Endothelial cell of umbilical vein (primary cell): ENCODE results near the gene SLF2. TPM values are rescaled to one million over a fixed set of nuclear protein-coding genes. Genes with fewer than 3 reads are reported as not detected.

Experiments
- BruUV-seq: library from RNA; stranded (reverse); fragments of 400-500 nt; replicated peaks from 2 replicates; lab custom pipeline; 2021; lab: Mats Ljungman, UMichigan
- CTCF ChIA-PET: fragments of 300-600, 350-600 bp; sonication (Branson Sonifier 250); formaldehyde crosslinking; loops from one replicate; lab custom pipeline; 2021; ENCODE audit warnings: antibody characterized with exemption, inconsistent platforms; lab: Charles Lee
- POLR2A ChIA-PET: fragments of 300-600, 350-600 bp; sonication (Branson Sonifier 250); formaldehyde crosslinking; loops from one replicate; lab custom pipeline; 2021; ENCODE audit warnings: antibody characterized with exemption, inconsistent platforms; lab: Charles Lee
- DNase-seq: peaks from one replicate; pipeline ENCODE4 v3.0.0-alpha.2; 2011; ENCODE audit warnings: low read depth, low spot score
- FAIRE-seq: peaks from 2 replicates; lab custom pipeline; 2011; peaks lifted over from hg19 to GRCh38; lab: Jason Lieb, UNC
- H2AFZ ChIP-seq: 2 replicates; pipeline ENCODE4 v1.6.0; 2012; ENCODE audit warnings: low read depth, low read length, control low read depth, inconsistent platforms
- H3K27ac ChIP-seq: 2 replicates; pipeline ENCODE4 v1.5.1; 2011; ENCODE audit warnings: low read depth, mild to moderate bottlenecking, control low read depth, low read length, moderate library complexity; ENCODE audit not compliant: insufficient read depth
- H3K27me3 ChIP-seq, 2 experiments: 2 replicates each; pipeline versions ENCODE4 v1.6.0 to v1.6.1; 2011; ENCODE audit warnings: low read length in 2 of 2, mixed read lengths in 1 of 2; ENCODE audit not compliant: control insufficient read depth in 2 of 2, insufficient read depth in 2 of 2
- H3K36me3 ChIP-seq, 2 experiments: 2 replicates in 1 of 2; 3 replicates in 1 of 2; pipeline ENCODE4 v1.5.1; 2011; ENCODE audit warnings: low read length in 2 of 2, mild to moderate bottlenecking in 1 of 2, moderate library complexity in 1 of 2; ENCODE audit not compliant: control insufficient read depth in 2 of 2, insufficient read depth in 2 of 2; ENCODE audit errors: extremely low read depth in 1 of 2
- H3K4me1 ChIP-seq: 3 replicates; pipeline ENCODE4 v1.5.1; 2011; ENCODE audit warnings: mild to moderate bottlenecking, low read length; ENCODE audit not compliant: control insufficient read depth, insufficient read depth; ENCODE audit errors: extremely low read depth
- H3K4me2 ChIP-seq: 2 replicates; pipeline ENCODE4 v1.6.1; 2011; ENCODE audit warnings: low read length, control low read depth, mixed read lengths; ENCODE audit not compliant: insufficient read depth
- H3K4me3 ChIP-seq, 3 experiments: fragments of 200-600 bp in 1 of 3; sonication (generic), shearing (Covaris generic) in 1 of 3; replicated peaks in 1 of 3; 2 replicates each; pipeline ENCODE4 v1.5.1; 2011 to 2016; ENCODE audit warnings: control low read depth in 3 of 3, low read length in 3 of 3, mild to moderate bottlenecking in 2 of 3, inconsistent platforms in 1 of 3, low read depth in 1 of 3, moderate library complexity in 1 of 3; ENCODE audit not compliant: insufficient read depth in 1 of 3
- H3K79me2 ChIP-seq: 2 replicates; pipeline ENCODE4 v1.6.0; 2012; ENCODE audit warnings: low read length, inconsistent platforms; ENCODE audit not compliant: control insufficient read depth, insufficient read depth
- H3K9ac ChIP-seq: replicated peaks from 2 replicates; pipeline ENCODE3; 2011; ENCODE audit warnings: low read length, control low read depth; ENCODE audit not compliant: insufficient read depth; ENCODE audit errors: extremely low read depth
- H3K9me1 ChIP-seq: replicated peaks from 3 replicates; pipeline ENCODE4 v1.6.0; 2011; ENCODE audit warnings: mild to moderate bottlenecking, low read length; ENCODE audit not compliant: control insufficient read depth, insufficient read depth; ENCODE audit errors: extremely low read depth
- H3K9me3 ChIP-seq: replicated peaks from 2 replicates; pipeline ENCODE4 v1.5.1; 2012; ENCODE audit warnings: low read length, inconsistent platforms; ENCODE audit not compliant: control insufficient read depth, insufficient read depth
- H4K20me1 ChIP-seq: replicated peaks from 2 replicates; pipeline ENCODE3; 2011; ENCODE audit warnings: mild to moderate bottlenecking, low read length; ENCODE audit not compliant: control insufficient read depth, insufficient read depth; ENCODE audit errors: extremely low read depth
- EZH2 ChIP-seq: IDR thresholded peaks from 2 replicates; pipeline ENCODE4 v1.6.1; 2012; ENCODE audit warnings: borderline replicate concordance, low read depth, mild to moderate bottlenecking, moderate library complexity, low read length, inconsistent platforms; ENCODE audit not compliant: severe bottlenecking
- FOS ChIP-seq: IDR thresholded peaks from 2 replicates; pipeline ENCODE4 v1.6.1; 2011; ENCODE audit warnings: mild to moderate bottlenecking, low read length, moderate library complexity, borderline replicate concordance; ENCODE audit not compliant: insufficient read depth
- GATA2 ChIP-seq: IDR thresholded peaks from 2 replicates; pipeline ENCODE4 v1.7.0; 2011; ENCODE audit warnings: low read depth, mild to moderate bottlenecking, moderate library complexity, mixed read lengths, low read length; ENCODE audit not compliant: insufficient read length, insufficient read depth
- JUN ChIP-seq: IDR thresholded peaks from 2 replicates; pipeline ENCODE4 v1.6.1; 2011; ENCODE audit warnings: borderline replicate concordance, low read depth; ENCODE audit not compliant: insufficient read length, insufficient read depth
- MYC ChIP-seq: IDR thresholded peaks from one replicate; pipeline ENCODE4 v1.6.1; 2011; ENCODE audit warnings: mild to moderate bottlenecking, low read depth, low read length
- POLR2A ChIP-seq: IDR thresholded peaks from 2 replicates; pipeline ENCODE4 v1.6.1; 2012; ENCODE audit warnings: low read depth, mild to moderate bottlenecking, control low read depth, low read length
- POLR2AphosphoS5 ChIP-seq: IDR thresholded peaks from 2 replicates; pipeline ENCODE4 v1.6.1; 2012; ENCODE audit warnings: low read depth, mild to moderate bottlenecking, control low read depth, low read length, moderate library complexity; ENCODE audit not compliant: insufficient read depth
- dilution Hi-C: fragments of 300-500 bp; cut with MboI; formaldehyde crosslinking; loops from one replicate; pipeline ENCODE4 v1.15.0; 2019; ENCODE audit warnings: low sequenced_read_pairs; ENCODE audit not compliant: extremely low pct_ligation_motif_present
- intact Hi-C: fragments of 100-400 bp; cut with micrococcal nuclease; formaldehyde crosslinking; loops from one replicate; pipeline ENCODE4 v1.10.0; 2022
- polyA plus RNA-seq, 4 experiments: library from polyadenylated mRNA; depleted of rRNA in 3 of 4; stranded (reverse) in 3 of 4; unstranded in 1 of 4; fragments of >200 nt; gene quantifications; 2 replicates each; pipeline versions ENCODE4 v1.2.1 to v1.2.3, GENCODE V29; 2011 to 2012; ENCODE audit warnings: missing spikeins in 1 of 4
- total RNA-seq: library from RNA; stranded (reverse); gene quantifications from 2 replicates; pipeline ENCODE4 v1.2.3, GENCODE V29; 2021
- TF ChIP-seq, protein P1 (sequence below), 2 donors: IDR thresholded peaks; 1 replicate in 1 of 2; 2 replicates in 1 of 2; pipeline ENCODE4 v1.5.1; 2011; ENCODE audit warnings: low read length in 2 of 2, mild to moderate bottlenecking in 2 of 2, moderate library complexity in 2 of 2, control low read depth in 1 of 2, inconsistent platforms in 1 of 2, low read depth in 1 of 2; ENCODE audit not compliant: insufficient read depth in 1 of 2; ENCODE audit errors: extremely low read depth in 1 of 2
- TF ChIP-seq, protein P2 (sequence below): IDR thresholded peaks from 2 replicates; pipeline ENCODE4 v1.6.1; 2011; ENCODE audit not compliant: insufficient read depth, insufficient read length

The SLF2 gene
- total and polyA plus RNA-seq, 2 donors (not counting 3 experiments of a cell fraction or from before 2014, with no cell fraction given): 7.5 to 35.5 TPM

DNA sequence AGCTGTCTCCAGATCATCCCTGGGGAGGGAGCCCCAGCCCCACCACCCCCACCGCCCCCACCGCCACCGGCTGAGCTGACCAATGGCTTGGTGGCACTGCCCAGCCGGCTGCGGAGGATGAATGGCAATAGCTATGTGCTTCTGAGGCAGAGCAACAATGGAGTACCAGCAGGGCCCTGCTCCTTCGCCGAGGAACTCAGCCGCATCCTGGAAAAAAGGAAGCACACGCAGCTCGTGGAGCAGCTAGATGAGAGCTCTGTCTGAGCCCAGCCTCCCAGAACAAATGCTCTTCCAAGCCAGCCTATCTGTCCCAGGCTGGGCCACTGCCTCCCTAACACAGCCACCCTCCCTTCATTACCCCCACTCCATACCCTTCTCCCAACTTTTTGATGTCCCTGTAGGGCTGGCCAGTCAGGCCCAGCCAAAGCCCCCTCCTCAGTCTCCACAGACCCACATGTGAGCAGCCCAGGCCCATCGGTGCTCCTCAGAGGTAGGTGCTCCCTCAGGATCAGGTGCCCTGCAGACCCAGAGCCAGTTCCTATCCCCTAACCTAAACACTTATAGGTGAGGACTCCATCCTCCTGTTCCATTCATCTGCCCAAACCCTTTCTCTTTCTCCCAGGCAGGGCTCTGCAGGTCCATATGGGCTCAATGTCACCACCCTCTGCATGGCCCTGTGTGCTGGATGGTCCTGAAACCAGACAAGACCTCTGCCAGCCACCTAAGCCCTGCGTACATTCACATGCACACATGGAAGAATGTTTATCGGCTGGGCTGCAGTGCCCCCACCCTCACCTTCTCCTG, 71.3 kb downstream of the SLF2 start:
- H3K9me1 ChIP-seq: no peaks in the 10 kb centered on the region
- no peak overlapping the region for H3K4me2 ChIP-seq
- ChIA-PET POLR2A (interaction anchor here (0.6 kb wide), 1 partner anchor 57 kb away, joined by 9 read pairs; no protein-coding TSS in a partner anchor), CTCF (interaction anchor here (0.6 to 1.4 kb wide), 4 partner anchors 14 to 46 kb away, joined by 3 read pairs; partner anchors contain the start of genes PDZD7 and SEMA4G)
- no peak for DNase-seq
- H3K27ac ChIP-seq: no peak overlapping the region
- no peaks in the 10 kb centered on the region for H4K20me1 ChIP-seq
- H3K27me3 ChIP-seq: no peaks in the 10 kb centered on the region
- intact Hi-C loops (no loop called here), dilution Hi-C loops (no loop called here)
- TF ChIP-seq, protein P1, sequence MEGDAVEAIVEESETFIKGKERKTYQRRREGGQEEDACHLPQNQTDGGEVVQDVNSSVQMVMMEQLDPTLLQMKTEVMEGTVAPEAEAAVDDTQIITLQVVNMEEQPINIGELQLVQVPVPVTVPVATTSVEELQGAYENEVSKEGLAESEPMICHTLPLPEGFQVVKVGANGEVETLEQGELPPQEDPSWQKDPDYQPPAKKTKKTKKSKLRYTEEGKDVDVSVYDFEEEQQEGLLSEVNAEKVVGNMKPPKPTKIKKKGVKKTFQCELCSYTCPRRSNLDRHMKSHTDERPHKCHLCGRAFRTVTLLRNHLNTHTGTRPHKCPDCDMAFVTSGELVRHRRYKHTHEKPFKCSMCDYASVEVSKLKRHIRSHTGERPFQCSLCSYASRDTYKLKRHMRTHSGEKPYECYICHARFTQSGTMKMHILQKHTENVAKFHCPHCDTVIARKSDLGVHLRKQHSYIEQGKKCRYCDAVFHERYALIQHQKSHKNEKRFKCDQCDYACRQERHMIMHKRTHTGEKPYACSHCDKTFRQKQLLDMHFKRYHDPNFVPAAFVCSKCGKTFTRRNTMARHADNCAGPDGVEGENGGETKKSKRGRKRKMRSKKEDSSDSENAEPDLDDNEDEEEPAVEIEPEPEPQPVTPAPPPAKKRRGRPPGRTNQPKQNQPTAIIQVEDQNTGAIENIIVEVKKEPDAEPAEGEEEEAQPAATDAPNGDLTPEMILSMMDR (IDR thresholded peaks at IDR 0.05; ENCODE audit: extremely low read depth in 1 of 2, insufficient read depth in 1 of 2, low read depth in 1 of 2, low read length in 2 of 2): no peak
- TF ChIP-seq MYC: no peak
- peaks cover 0 to 13% of the 10 kb centered on the region in 2 experiments for H3K36me3 ChIP-seq
- FAIRE-seq: no peak
- H3K9me3 ChIP-seq: no peaks in the 10 kb centered on the region
- peaks cover 17% of the 10 kb centered on the region for H3K79me2 ChIP-seq
- no peak overlapping the region for H2AFZ ChIP-seq
- no TSS peak for BruUV-seq
- H3K9ac ChIP-seq: no peak overlapping the region
- peaks cover 12% of the 10 kb centered on the region for H3K4me1 ChIP-seq
- H3K4me3 ChIP-seq: no peak overlapping the region

DNA sequence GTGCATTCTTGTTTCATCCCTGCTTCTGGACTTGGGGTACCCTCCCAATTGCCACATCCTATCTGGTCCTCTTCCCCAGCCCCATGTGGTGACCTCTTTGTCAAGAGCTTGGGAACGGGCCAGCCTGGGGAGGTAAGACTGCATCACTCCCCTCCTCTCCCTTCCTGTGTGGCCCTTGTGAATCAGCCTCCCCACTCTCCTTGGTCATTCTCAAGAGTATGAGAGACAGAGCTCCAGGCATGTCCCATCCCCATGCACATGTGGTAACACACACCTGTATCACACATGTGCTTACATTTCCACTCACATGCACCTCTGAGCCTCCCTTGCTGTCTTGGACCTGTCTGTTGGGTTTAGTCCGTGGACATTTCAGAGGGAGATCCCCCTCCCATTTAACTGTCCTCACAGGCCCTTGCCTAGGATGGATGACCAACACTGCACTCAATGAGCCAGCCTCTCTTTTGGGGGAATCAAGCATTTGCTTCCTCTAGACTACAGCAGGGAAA, 72.0 kb downstream of the SLF2 start:
- dilution Hi-C loops (no loop called here), intact Hi-C loops (no loop called here)
- H3K27me3 ChIP-seq: no peaks in the 10 kb centered on the region
- FAIRE-seq: no peak
- peaks cover 23% of the 10 kb centered on the region for H3K79me2 ChIP-seq
- ChIA-PET CTCF (interaction anchor here (0.6 to 1.4 kb wide), 4 partner anchors 13 to 30 kb away, joined by 3 to 4 read pairs (median 3); partner anchors contain the start of gene SEMA4G), POLR2A (no interaction called here)
- no peaks in the 10 kb centered on the region for H4K20me1 ChIP-seq
- BruUV-seq: no TSS peak
- no peaks in the 10 kb centered on the region for H3K9me3 ChIP-seq
- no peaks in the 10 kb centered on the region for H3K9me1 ChIP-seq
- no peak for DNase-seq
- H3K36me3 ChIP-seq: peaks cover 0 to 16% of the 10 kb centered on the region in 2 experiments
- no peak overlapping the region for H3K4me3 ChIP-seq
- no peak overlapping the region for H2AFZ ChIP-seq
- no peak overlapping the region for H3K4me2 ChIP-seq
- peaks cover 12% of the 10 kb centered on the region for H3K4me1 ChIP-seq
- no peak for TF ChIP-seq FOS
- no peak for TF ChIP-seq JUN
- TF ChIP-seq GATA2: no peak
- no peak for TF ChIP-seq POLR2AphosphoS5
- TF ChIP-seq POLR2A: no peak
- TF ChIP-seq EZH2: no peak
- TF ChIP-seq, protein P1 (IDR thresholded peaks at IDR 0.05; ENCODE audit: extremely low read depth in 1 of 2, insufficient read depth in 1 of 2, low read depth in 1 of 2, low read length in 2 of 2): no peak
- TF ChIP-seq MYC: no peak
- TF ChIP-seq, protein P2, sequence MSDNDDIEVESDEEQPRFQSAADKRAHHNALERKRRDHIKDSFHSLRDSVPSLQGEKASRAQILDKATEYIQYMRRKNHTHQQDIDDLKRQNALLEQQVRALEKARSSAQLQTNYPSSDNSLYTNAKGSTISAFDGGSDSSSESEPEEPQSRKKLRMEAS: no peak
- no peak overlapping the region for H3K27ac ChIP-seq
- H3K9ac ChIP-seq: no peak overlapping the region
